C4-2B (cell line): ENCODE measurements around the gene SLC16A11.
"Not testable (repeated sequence)": the region's sequence is repeated elsewhere in the genome, so short reads cannot be mapped to it uniquely, and the experiment has no call there.

Source experiments
- CTCF ChIP-seq: fragments of 450-650 bp; conservative IDR thresholded peaks from 2 replicates; pipeline ENCODE4 v1.5.1; 2017; ENCODE audit warnings: mild to moderate bottlenecking
- ZFX ChIP-seq: fragments of 450-650 bp; IDR thresholded peaks from 2 replicates; pipeline ENCODE4 v1.6.1; 2017

GRCh38 chr17:7088442-7088841 lies 44.5 kb upstream of the SLC16A11 start:
- TF ChIP-seq CTCF, ZFX: not testable (repeated sequence)
